ENCODE measurements around the gene ADAMTSL4. TPM values are rescaled to one million over a fixed set of nuclear protein-coding genes. Genes with fewer than 3 reads are reported as not detected.
A peak's percentile ranks its signal among the peaks of the same experiment; 100 is the strongest.
"Not testable (repeated sequence)": the region's sequence is repeated elsewhere in the genome, so short reads cannot be mapped to it uniquely, and the experiment has no call there.

ADAMTSL4 gene
- total and polyA plus RNA-seq, 2 of the 8 experiments (the other 6 are each of a cell fraction or from before 2014, with no cell fraction given) = 4.2 to 5.4 TPM

DNA sequence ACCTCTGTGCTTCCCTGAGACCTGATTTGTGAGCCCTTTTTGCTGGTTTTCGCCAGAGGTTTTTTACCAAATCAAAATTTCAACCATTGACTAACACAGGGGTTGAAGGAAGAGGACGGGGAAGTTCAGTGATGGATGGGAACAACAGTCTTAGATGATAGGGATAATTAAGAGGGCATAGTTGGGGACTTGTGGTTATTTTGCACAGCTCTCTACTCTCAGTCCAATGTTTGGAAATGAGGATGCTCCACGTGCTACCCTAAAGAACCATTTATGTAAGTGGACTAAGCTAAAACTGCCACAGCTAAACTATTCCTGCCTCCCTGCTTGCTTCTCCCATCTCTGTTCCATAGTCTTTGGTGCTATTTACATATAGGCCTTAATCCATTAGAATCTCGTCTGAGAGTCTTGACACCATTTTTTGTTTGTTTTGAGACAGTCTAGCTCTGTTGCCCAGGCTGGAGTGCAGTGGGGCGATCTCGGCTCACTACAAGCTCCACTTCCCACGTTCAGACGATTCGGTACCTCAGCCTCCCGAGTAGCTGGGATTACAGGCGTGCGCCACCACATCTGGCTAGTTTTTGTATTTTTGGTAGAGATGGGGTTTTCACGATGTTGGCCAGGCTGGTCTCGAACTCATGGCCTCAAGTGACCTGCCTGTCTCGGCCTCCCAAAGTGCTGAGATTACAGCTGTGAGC lies 30.9 kb downstream of the ADAMTSL4 start (continued):
- TF ChIP-seq BRCA1 (IDR thresholded peaks at IDR 0.05; ENCODE audit: low read depth, low read length) (no peak), CHD2 (IDR thresholded peaks at IDR 0.05; ENCODE audit: low read length) (no peak), NRF1 (IDR thresholded peaks at IDR 0.05; ENCODE audit: low read depth, low read length) (no peak), KDM4A (IDR thresholded peaks at IDR 0.05; ENCODE audit: low read depth, low read length, severe bottlenecking) (no peak), PHF8 (conservative IDR thresholded peaks at IDR 0.05; ENCODE audit: low read depth, low read length) (no peak; the same call in 1 of the 2 replicates), TAF1 (IDR thresholded peaks at IDR 0.05; ENCODE audit: low read depth, low read length) (no peak), MAFK (IDR thresholded peaks at IDR 0.05; ENCODE audit: low read depth, low read length) (no peak)

DNA sequence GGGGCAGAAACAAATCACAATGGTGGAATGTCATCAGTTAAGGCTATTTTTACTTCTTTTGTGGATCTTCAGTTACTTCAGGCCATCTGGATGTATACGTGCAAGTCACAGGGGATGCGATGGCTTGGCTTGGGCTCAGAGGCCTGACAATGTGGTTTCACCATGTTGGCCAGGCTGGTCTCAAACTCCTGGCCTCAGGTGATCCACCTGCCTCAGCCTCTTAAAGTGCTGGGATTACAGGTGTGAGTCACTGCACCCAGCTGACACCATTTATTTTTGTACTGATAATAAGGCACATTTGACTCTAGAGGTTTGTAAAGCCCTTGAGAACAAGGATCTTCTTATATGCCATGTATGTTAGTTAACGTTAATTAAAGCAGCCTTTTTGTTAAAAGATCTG lies 31.8 kb downstream of the ADAMTSL4 start:
- not testable (repeated sequence) for H2BK20ac ChIP-seq (ENCODE audit: low read length); H3K14ac ChIP-seq (ENCODE audit: insufficient read length); H4K5ac ChIP-seq (ENCODE audit: insufficient read length, low read depth, low read length); FAIRE-seq; H3K9ac ChIP-seq (replicated peaks in 1 of 4; ENCODE audit: extremely low read depth in 1 of 4, low read depth in 3 of 4, low read length in 3 of 4); H2BK12ac ChIP-seq (ENCODE audit: low read depth, low read length); H2AFZ ChIP-seq (ENCODE audit: low read length); H3K9me3 ChIP-seq (ENCODE audit: insufficient read depth in 2 of 2, low read depth in 1 of 2, low read length in 1 of 2); DNase-seq (ENCODE audit: low read depth in 1 of 2, low spot score in 2 of 2); H3K4me3 ChIP-seq (ENCODE audit: extremely low read depth in 1 of 4, insufficient read depth in 2 of 4, low read depth in 3 of 4, low read length in 4 of 4); H2BK120ac ChIP-seq (replicated peaks; ENCODE audit: low read depth, low read length); H3K56ac ChIP-seq (replicated peaks; ENCODE audit: insufficient read length, low read depth, low read length); H4K8ac ChIP-seq (ENCODE audit: extremely low read depth, insufficient read depth, low read length); H3K79me1 ChIP-seq (ENCODE audit: low read depth, low read length); H2BK15ac ChIP-seq (ENCODE audit: low read length); H3K18ac ChIP-seq (ENCODE audit: extremely low read depth, low read length); H2BK5ac ChIP-seq (ENCODE audit: low read depth, low read length); H3K23ac ChIP-seq (ENCODE audit: insufficient read length); H3K27ac ChIP-seq (ENCODE audit: low read depth, low read length); H3K23me2 ChIP-seq (ENCODE audit: low read depth, low read length); H2AK5ac ChIP-seq (ENCODE audit: low read depth, low read length); H3K4ac ChIP-seq (replicated peaks; ENCODE audit: insufficient read length, low read depth, low read length); H4K91ac ChIP-seq (replicated peaks; ENCODE audit: insufficient read length, low read length); H3K27me3 ChIP-seq (replicated peaks in 1 of 4; ENCODE audit: control insufficient read depth in 3 of 4, extremely low read depth in 1 of 4, insufficient read depth in 3 of 4, low read length in 3 of 4)
- 94% methylated on average over 3 of the region's 3 CpGs; no CpG with 5 or more reads in 1 of the 2 experiments for whole genome bisulfite sequencing, 2 experiments (ENCODE audit: extremely low coverage in 1 of 2, insufficient coverage in 1 of 2, insufficient read length in 1 of 2, insufficient replicate concordance in 2 of 2, low coverage in 1 of 2, low lambda C conversion rate in 2 of 2, missing lambda C conversion rate in 1 of 2)
- H3K4me2 ChIP-seq (ENCODE audit: insufficient read depth in 1 of 2, low read depth in 2 of 2, low read length in 2 of 2) = peak overlapping the region in 1 of 2 experiments; percentile 72; a peak in 1 of 4 replicates
- CTCF ChIA-PET (ENCODE audit: partially characterized antibody) = interaction anchor here (1.9 to 3.5 kb wide), 2 partner anchors 21 to 40 kb away, joined by 6 to 29 read pairs; no protein-coding TSS in a partner anchor
- POLR2A ChIA-PET (ENCODE audit: partially characterized antibody) = interaction anchor here (0.8 to 43.7 kb wide), 5 partner anchors 9 to 142 kb away, joined by 3 to 1380 read pairs (median 34); partner anchors contain the start of genes ADAMTSL4 and ENSA
- peaks cover 18 to 22% of the 10 kb centered on the region in 2 experiments for H4K20me1 ChIP-seq (replicated peaks in 1 of 2; ENCODE audit: control insufficient read depth in 1 of 2, insufficient read depth in 2 of 2, low read length in 2 of 2)
- H3K79me2 ChIP-seq (ENCODE audit: control insufficient read depth in 1 of 2, insufficient read depth in 2 of 2, low read length in 2 of 2) = peaks cover 26 to 32% of the 10 kb centered on the region in 2 experiments
- H3K4me1 ChIP-seq (replicated peaks in 1 of 4; ENCODE audit: control insufficient read depth in 3 of 4, insufficient read depth in 4 of 4, low read length in 3 of 4) = peaks cover 0 to 13% (median 4%) of the 10 kb centered on the region in 4 experiments; a peak in 4 of 7 replicates
- peaks cover 11 to 28% (median 17%) of the 10 kb centered on the region in 4 experiments for H3K36me3 ChIP-seq (ENCODE audit: control insufficient read depth in 2 of 4, insufficient read depth in 4 of 4, low read length in 3 of 4)
